ENCODE measurements around the gene MEOX1. TPM values are rescaled to one million over a fixed set of nuclear protein-coding genes. Genes with fewer than 3 reads are reported as not detected.

The MEOX1 gene
- total and polyA plus RNA-seq, 2 of the 13 experiments (the other 11 are each of a cell fraction or from before 2014, with no cell fraction given), result not detected

GRCh38 chr17:43694081-43694870 is 32.6 kb upstream of the MEOX1 start (continued):
- TF ChIP-seq MAX (IDR thresholded peaks at IDR 0.05) (peak; percentile 18; the same call in 1 of the 2 replicates), NAIF1 (CRISPR knock-in tag; IDR thresholded peaks at IDR 0.05; ENCODE audit: borderline replicate concordance) (no peak), REL (CRISPR knock-in tag; conservative IDR thresholded peaks at IDR 0.05) (no peak), NR3C1 (CRISPR knock-in tag; IDR thresholded peaks at IDR 0.05) (no peak), MNT (IDR thresholded peaks at IDR 0.05) (no peak), ZMAT5 (CRISPR knock-in tag; IDR thresholded peaks at IDR 0.05; ENCODE audit: borderline replicate concordance, low read depth) (no peak), DZIP1 (CRISPR knock-in tag; IDR thresholded peaks at IDR 0.05) (no peak), ZBTB7B (CRISPR knock-in tag; IDR thresholded peaks at IDR 0.05) (no peak), MXI1 (IDR thresholded peaks at IDR 0.05; ENCODE audit: borderline replicate concordance, low read depth, low read length) (no peak), MAF1 (CRISPR knock-in tag; IDR thresholded peaks at IDR 0.05; ENCODE audit: borderline replicate concordance) (no peak), ZSCAN22 (CRISPR knock-in tag; IDR thresholded peaks at IDR 0.05) (no peak), LRRFIP1 (CRISPR knock-in tag; conservative IDR thresholded peaks at IDR 0.05) (0 out of 2 replicates have a peak, but pooled peaks have one; percentile 26), ZNF503 (CRISPR knock-in tag; IDR thresholded peaks at IDR 0.05) (no peak), SAP130 (CRISPR knock-in tag; IDR thresholded peaks at IDR 0.05; ENCODE audit: low read depth) (0 out of 2 replicates have a peak, but pooled peaks have one; percentile 17), ZBTB26 (CRISPR knock-in tag; IDR thresholded peaks at IDR 0.05; ENCODE audit: borderline replicate concordance) (0 out of 2 replicates have a peak, but pooled peaks have one; percentile 37)
